Activated CD4-positive, alpha-beta T cell treated with anti-CD3 and anti-CD28 coated beads, Interleukin-2, amount 10 ng/mL, durations not matched to agents 7 days and 5 days (primary cell): Measurements from ENCODE around the gene PACS2. TPM values are rescaled to one million over a fixed set of nuclear protein-coding genes. Genes with fewer than 3 reads are reported as not detected.

Experiments used
- CTCF ChIA-PET: fragments of 350-600 bp; sonication (Branson Sonifier 250); formaldehyde crosslinking; loops from one replicate; lab custom pipeline; 2021; ENCODE audit warnings: antibody characterized with exemption; lab: Charles Lee
- POLR2A ChIA-PET: fragments of 350-600 bp; sonication (Branson Sonifier 250); formaldehyde crosslinking; loops from one replicate; lab custom pipeline; 2021; ENCODE audit warnings: antibody characterized with exemption; lab: Charles Lee
- DNase-seq: peaks from one replicate; pipeline ENCODE4 v3.0.0-alpha.2; 2020
- H3K27ac Mint-ChIP-seq: one replicate; pipeline ENCODE4 v1.8.0; 2021; ENCODE audit warnings: mild to moderate bottlenecking, moderate library complexity, mixed read lengths
- H3K27me3 Mint-ChIP-seq: one replicate; pipeline ENCODE4 v1.8.0; 2021; ENCODE audit warnings: mixed read lengths
- H3K36me3 Mint-ChIP-seq: one replicate; pipeline ENCODE4 v1.8.0; 2021; ENCODE audit warnings: low read depth, mixed read lengths
- H3K4me1 Mint-ChIP-seq: one replicate; pipeline ENCODE4 v1.8.0; 2021; ENCODE audit warnings: mixed read lengths
- H3K4me3 Mint-ChIP-seq: one replicate; pipeline ENCODE4 v1.8.0; 2021; ENCODE audit warnings: mild to moderate bottlenecking, moderate library complexity, mixed read lengths
- H3K9me3 Mint-ChIP-seq: one replicate; pipeline ENCODE4 v1.8.0; 2021; ENCODE audit warnings: mixed read lengths
- total RNA-seq, 2 experiments: library from RNA; stranded (reverse); gene quantifications; one replicate each; pipeline ENCODE4 v1.2.3, GENCODE V29; 2021

PACS2 gene
- total RNA-seq, 2 experiments from 2014 or later = 43.3 to 46.8 TPM

DNA sequence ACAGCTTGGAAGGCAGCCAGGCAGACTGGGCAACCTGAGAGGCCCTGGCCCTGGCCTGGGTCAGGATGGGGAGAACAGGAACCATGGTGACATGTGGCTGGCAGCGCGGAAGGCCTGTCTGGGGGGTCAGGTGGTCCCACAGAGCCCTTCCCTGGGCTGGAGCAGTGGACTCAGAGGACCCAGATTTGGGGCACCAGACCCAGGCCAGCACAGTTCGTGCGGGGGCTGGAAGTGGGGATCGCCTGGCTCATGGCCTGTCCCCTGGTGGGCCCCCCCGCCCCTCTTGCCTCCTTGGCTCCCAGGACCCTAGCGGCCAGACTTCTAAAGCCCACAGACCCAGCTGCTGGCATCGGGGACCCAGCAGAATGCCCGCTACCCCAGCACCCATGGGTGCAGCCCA lies 126.4 kb downstream of the PACS2 start:
- CTCF ChIA-PET = no interaction called here
- no peaks in the 10 kb centered on the region for H3K27me3 Mint-ChIP-seq

GRCh38 chr14:105442125-105442524 lies 127.6 kb downstream of the PACS2 start:
- POLR2A ChIA-PET = no interaction called here
- Mint-ChIP-seq H3K27ac (no peak overlapping the region), H3K4me1 (no peaks in the 10 kb centered on the region)

More for the DNA sequence above, 126.4 kb downstream of the PACS2 start:
- POLR2A ChIA-PET = no interaction called here
- DNase-seq = no peak
- no peak overlapping the region for H3K27ac Mint-ChIP-seq
- H3K9me3 Mint-ChIP-seq = no peaks in the 10 kb centered on the region
- no peaks in the 10 kb centered on the region for H3K4me1 Mint-ChIP-seq
- no peaks in the 10 kb centered on the region for H3K36me3 Mint-ChIP-seq
- no peak overlapping the region for H3K4me3 Mint-ChIP-seq

GRCh38 chr14:105442834-105443233 lies 128.3 kb downstream of the PACS2 start:
- H3K36me3 Mint-ChIP-seq = no peaks in the 10 kb centered on the region
- no peaks in the 10 kb centered on the region for H3K27me3 Mint-ChIP-seq
- no peak for DNase-seq
- H3K27ac Mint-ChIP-seq = no peak overlapping the region
- H3K4me3 Mint-ChIP-seq = no peak overlapping the region
- H3K9me3 Mint-ChIP-seq = no peaks in the 10 kb centered on the region
- ChIA-PET CTCF (interaction anchor here (1.2 kb wide), 1 partner anchor 7 kb away, joined by 3 read pairs; no protein-coding TSS in a partner anchor), POLR2A (no interaction called here)
- H3K4me1 Mint-ChIP-seq = no peaks in the 10 kb centered on the region

More at GRCh38 chr14:105442125-105442524, 127.6 kb downstream of the PACS2 start:
- Mint-ChIP-seq H3K27me3 (no peaks in the 10 kb centered on the region), H3K9me3 (no peaks in the 10 kb centered on the region), H3K4me3 (no peak overlapping the region), H3K36me3 (no peaks in the 10 kb centered on the region)
- no peak for DNase-seq
- CTCF ChIA-PET = interaction anchor here (1.2 kb wide), 1 partner anchor 8 kb away, joined by 3 read pairs; no protein-coding TSS in a partner anchor

- Mint-ChIP-seq H3K9me3 (no peaks in the 10 kb centered on the region), H3K36me3 (no peaks in the 10 kb centered on the region), H3K4me3 (no peak overlapping the region), H3K27me3 (no peaks in the 10 kb centered on the region), H3K27ac (no peak overlapping the region), H3K4me1 (no peaks in the 10 kb centered on the region)
- no peak for DNase-seq
- POLR2A ChIA-PET = interaction anchor here (0.6 kb wide), 1 partner anchor 10 kb away, joined by 12 read pairs; no protein-coding TSS in a partner anchor
- CTCF ChIA-PET = no interaction called here
Observed at GRCh38 chr14:105444859-105445258, 130.3 kb downstream of the PACS2 start.

- Mint-ChIP-seq H3K27me3 (no peaks in the 10 kb centered on the region), H3K4me3 (no peak overlapping the region), H3K9me3 (no peaks in the 10 kb centered on the region), H3K4me1 (no peaks in the 10 kb centered on the region), H3K27ac (no peak overlapping the region), H3K36me3 (no peaks in the 10 kb centered on the region)
- POLR2A ChIA-PET = no interaction called here
- DNase-seq = no peak
- CTCF ChIA-PET = no interaction called here
Observed at GRCh38 chr14:105445290-105445689, 130.7 kb downstream of the PACS2 start.

DNA sequence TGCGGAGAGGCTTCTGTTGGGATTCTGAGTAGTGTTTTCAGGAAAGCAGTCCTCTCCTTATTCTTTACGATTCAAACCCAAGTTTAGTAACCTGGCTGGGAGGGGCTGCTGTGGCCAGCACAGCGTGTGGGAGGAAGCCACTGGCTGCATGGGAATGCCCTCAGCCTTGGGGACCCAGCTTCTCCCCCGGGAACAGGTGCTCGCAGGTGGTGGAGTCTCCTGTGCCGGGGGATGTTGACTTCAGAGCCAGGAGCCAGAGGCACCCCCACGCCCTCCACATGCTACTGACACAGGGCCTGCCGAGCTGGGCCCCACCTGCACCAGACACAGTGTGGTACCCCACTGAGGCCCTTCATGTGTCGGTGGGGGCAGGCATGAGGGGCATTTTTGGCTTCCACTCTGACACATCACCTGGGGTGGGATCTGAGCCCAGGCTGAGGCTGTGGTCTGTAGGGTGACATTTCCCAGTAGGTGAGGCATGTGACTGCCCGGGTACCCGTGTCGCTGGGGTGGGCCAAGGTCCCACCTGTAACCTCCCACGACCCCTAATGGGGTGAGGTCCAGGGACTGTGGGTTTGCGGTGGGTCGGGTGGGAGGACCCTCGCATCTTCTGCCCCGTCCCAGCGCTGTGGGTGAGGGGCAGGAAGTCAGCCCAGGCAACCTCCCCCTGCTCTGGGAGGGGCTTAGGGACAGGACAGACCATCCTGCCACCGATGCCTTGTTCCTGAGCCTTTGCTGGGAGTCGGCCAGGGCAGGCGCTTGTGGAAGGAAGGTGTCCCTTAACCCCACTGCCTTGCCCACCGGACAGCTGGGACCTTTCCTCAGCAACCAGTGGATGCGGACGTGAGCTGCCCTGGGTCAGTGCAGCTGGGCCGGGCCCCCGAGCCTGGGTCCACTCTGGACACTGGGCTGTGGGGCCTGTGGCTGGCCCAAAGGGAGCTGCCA lies 131.6 kb downstream of the PACS2 start:
- no peak for DNase-seq
- Mint-ChIP-seq H3K36me3 (no peaks in the 10 kb centered on the region), H3K4me3 (no peak overlapping the region), H3K4me1 (no peaks in the 10 kb centered on the region), H3K27me3 (no peaks in the 10 kb centered on the region), H3K27ac (no peak overlapping the region), H3K9me3 (no peaks in the 10 kb centered on the region)
- ChIA-PET POLR2A (no interaction called here), CTCF (interaction anchor here (1.8 kb wide), 1 partner anchor 43 kb away, joined by 7 read pairs; no protein-coding TSS in a partner anchor)

DNA sequence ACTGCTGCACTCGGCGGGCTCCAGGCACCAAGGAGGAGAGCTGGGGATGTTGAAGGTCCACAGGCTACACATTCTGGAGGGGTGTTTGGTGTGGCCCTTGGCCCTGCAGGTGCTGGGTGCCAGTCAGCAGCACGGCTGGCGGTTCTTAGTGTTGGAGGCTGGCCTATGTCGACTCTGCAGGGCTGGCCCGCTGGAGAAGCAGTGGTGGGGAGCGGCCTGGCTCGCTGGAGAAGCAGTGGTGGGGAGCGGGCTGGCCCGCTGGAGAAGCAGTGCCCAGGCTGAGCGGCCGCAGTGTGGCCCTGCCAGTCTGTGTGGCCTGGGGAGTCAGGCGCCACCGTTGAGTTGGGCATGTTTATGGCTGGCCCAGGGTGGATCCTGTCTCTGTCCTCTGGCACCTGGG lies 132.4 kb downstream of the PACS2 start:
- DNase-seq = no peak
- CTCF ChIA-PET = interaction anchor here (1.6 to 1.8 kb wide), 3 partner anchors 12 to 76 kb away, joined by 5 to 7 read pairs (median 5); no protein-coding TSS in a partner anchor
- Mint-ChIP-seq H3K9me3 (no peaks in the 10 kb centered on the region), H3K27ac (no peak overlapping the region), H3K27me3 (no peaks in the 10 kb centered on the region), H3K4me3 (no peak overlapping the region), H3K4me1 (no peaks in the 10 kb centered on the region), H3K36me3 (no peaks in the 10 kb centered on the region)
- POLR2A ChIA-PET = no interaction called here

Other genes starting within 250 kb of the PACS2 start
- gene GPR132, start 249.3 kb upstream of the PACS2 start, total RNA-seq = 10 to 100 TPM; 44.2 to 46.6 TPM
- 1 to 10 TPM; 1.5 TPM for gene JAG2, start 146.0 kb upstream of the PACS2 start, total RNA-seq
- 10 to 100 TPM; 18.3 to 21.4 TPM for gene NUDT14, start 133.4 kb upstream of the PACS2 start, total RNA-seq
- 10 to 100 TPM; 43.7 to 43.9 TPM for gene BTBD6, start 66.2 kb upstream of the PACS2 start, total RNA-seq
- 10 to 100 TPM; 39.0 to 50.9 TPM for gene BRF1, start 13.7 kb upstream of the PACS2 start, total RNA-seq
- gene TEX22, start 83.8 kb downstream of the PACS2 start, total RNA-seq = 1 to 10 TPM; 2.8 to 3.9 TPM
- gene MTA1, start 105.1 kb downstream of the PACS2 start, total RNA-seq = 100 to 1,000 TPM; 119 to 131 TPM
- 1 to 10 TPM in 1 of 2 experiments, under 1 TPM in 1; 0.64 to 1.8 TPM for gene CRIP2, start 160.1 kb downstream of the PACS2 start, total RNA-seq
- 100 to 1,000 TPM; 702 to 753 TPM for gene CRIP1, start 172.1 kb downstream of the PACS2 start, total RNA-seq
- gene TEDC1, start 176.5 kb downstream of the PACS2 start, total RNA-seq = 10 to 100 TPM; 40.7 to 53.2 TPM
- gene TMEM121, start 211.8 kb downstream of the PACS2 start, total RNA-seq = 1 to 10 TPM; 4.6 TPM